Thyroid gland (tissue), 4 donors: ENCODE measurements around the gene CLDN22. TPM values are rescaled to one million over a fixed set of nuclear protein-coding genes. Genes with fewer than 3 reads are reported as not detected.

Source experiments
- DNase-seq, 2 donors: peaks; one replicate each; pipeline ENCODE4 v3.0.0-alpha.2; 2019
- H3K27ac ChIP-seq, 3 donors: fragments of 200-600 bp; sonication (generic); 1 replicate in 2 of 3; 2 replicates in 1 of 3; pipeline ENCODE4 v1.5.1; 2016 to 2019; ENCODE audit warnings: mild to moderate bottlenecking in 1 of 3, moderate library complexity in 1 of 3
- H3K27me3 ChIP-seq: fragments of 200-600 bp; sonication (generic); one replicate; pipeline ENCODE4 v1.5.1; 2019
- H3K36me3 ChIP-seq, 2 donors: fragments of 200-600 bp; sonication (generic); one replicate each; pipeline ENCODE4 v1.5.1; 2016 to 2019
- H3K4me1 ChIP-seq, 2 donors: fragments of 200-600 bp; sonication (generic); one replicate each; pipeline ENCODE4 v1.5.1; 2017 to 2019
- H3K4me3 ChIP-seq, 3 donors: fragments of 200-600 bp; sonication (generic); replicated peaks in 1 of 3; 1 replicate in 2 of 3; 2 replicates in 1 of 3; pipeline ENCODE4 v1.5.1; 2016; ENCODE audit warnings: mild to moderate bottlenecking in 1 of 3
- H3K9me3 ChIP-seq: fragments of 200-600 bp; sonication (generic); one replicate; pipeline ENCODE4 v1.5.1; 2017
- POLR2A ChIP-seq, 2 donors: fragments of 450-650 bp; IDR thresholded peaks; one replicate each; pipeline ENCODE4 v1.6.1; 2017; ENCODE audit warnings: antibody characterized with exemption in 2 of 2, mild to moderate bottlenecking in 2 of 2, moderate library complexity in 1 of 2
- WGBS, 2 donors: methylation state at CpG; one replicate each; pipeline ENCODE4 v1.1.5; 2017; 5-methylcytosine and 5-hydroxymethylcytosine counted together
- intact Hi-C: fragments of 100-400 bp; cut with DNase I; formaldehyde crosslinking; loops from one replicate; pipeline ENCODE4 v1.15.1; 2023
- total RNA-seq, 4 donors: library from RNA; depleted of rRNA; stranded (reverse); fragments of >200 nt; gene quantifications; one replicate each; pipeline ENCODE4 v1.2.3, GENCODE V29; 2016
- TF ChIP-seq, protein P1 (sequence below), 6 experiments: fragments of 200-600 bp in 3 of 6; fragments of 450-650 bp in 3 of 6; sonication (generic) in 3 of 6; IDR thresholded peaks; one replicate each; pipeline ENCODE4 v1.5.1; 2016 to 2019; ENCODE audit warnings: antibody characterized with exemption in 6 of 6, mild to moderate bottlenecking in 2 of 6, inconsistent platforms in 1 of 6, moderate library complexity in 1 of 6

CLDN22 gene
- total RNA-seq, 4 donors from 2014 or later = not detected

GRCh38 chr4:183291070-183291469, 29.0 kb downstream of the CLDN22 start:
- TF ChIP-seq, protein P1, sequence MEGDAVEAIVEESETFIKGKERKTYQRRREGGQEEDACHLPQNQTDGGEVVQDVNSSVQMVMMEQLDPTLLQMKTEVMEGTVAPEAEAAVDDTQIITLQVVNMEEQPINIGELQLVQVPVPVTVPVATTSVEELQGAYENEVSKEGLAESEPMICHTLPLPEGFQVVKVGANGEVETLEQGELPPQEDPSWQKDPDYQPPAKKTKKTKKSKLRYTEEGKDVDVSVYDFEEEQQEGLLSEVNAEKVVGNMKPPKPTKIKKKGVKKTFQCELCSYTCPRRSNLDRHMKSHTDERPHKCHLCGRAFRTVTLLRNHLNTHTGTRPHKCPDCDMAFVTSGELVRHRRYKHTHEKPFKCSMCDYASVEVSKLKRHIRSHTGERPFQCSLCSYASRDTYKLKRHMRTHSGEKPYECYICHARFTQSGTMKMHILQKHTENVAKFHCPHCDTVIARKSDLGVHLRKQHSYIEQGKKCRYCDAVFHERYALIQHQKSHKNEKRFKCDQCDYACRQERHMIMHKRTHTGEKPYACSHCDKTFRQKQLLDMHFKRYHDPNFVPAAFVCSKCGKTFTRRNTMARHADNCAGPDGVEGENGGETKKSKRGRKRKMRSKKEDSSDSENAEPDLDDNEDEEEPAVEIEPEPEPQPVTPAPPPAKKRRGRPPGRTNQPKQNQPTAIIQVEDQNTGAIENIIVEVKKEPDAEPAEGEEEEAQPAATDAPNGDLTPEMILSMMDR (IDR thresholded peaks at IDR 0.05) = no peak
- no peak for TF ChIP-seq POLR2A (IDR thresholded peaks at IDR 0.05)
- no peak overlapping the region for H3K4me3 ChIP-seq
- no peaks in the 10 kb centered on the region for H3K9me3 ChIP-seq
- no peak overlapping the region for H3K27ac ChIP-seq
- intact Hi-C loops = no loop called here
- no peaks in the 10 kb centered on the region for H3K27me3 ChIP-seq
- no peak for DNase-seq
- H3K4me1 ChIP-seq = no peaks in the 10 kb centered on the region
- H3K36me3 ChIP-seq = peaks cover 27 to 30% of the 10 kb centered on the region in 2 donors
- 91 to 93% methylated on average over 2 of the region's 2 CpGs for WGBS, 2 donors

GRCh38 chr4:183289688-183290087, 30.4 kb downstream of the CLDN22 start:
- intact Hi-C loops = no loop called here
- DNase-seq = no peak
- TF ChIP-seq POLR2A (IDR thresholded peaks at IDR 0.05) = no peak
- TF ChIP-seq, protein P1 (IDR thresholded peaks at IDR 0.05) = no peak
- Histone ChIP-seq H3K27ac (no peak overlapping the region), H3K4me3 (no peak overlapping the region), H3K4me1 (no peaks in the 10 kb centered on the region), H3K27me3 (no peaks in the 10 kb centered on the region), H3K36me3 (peaks cover 29 to 30% of the 10 kb centered on the region in 2 donors), H3K9me3 (no peaks in the 10 kb centered on the region)
- 94 to 96% methylated on average over 5 of the region's 5 CpGs for WGBS, 2 donors

DNA sequence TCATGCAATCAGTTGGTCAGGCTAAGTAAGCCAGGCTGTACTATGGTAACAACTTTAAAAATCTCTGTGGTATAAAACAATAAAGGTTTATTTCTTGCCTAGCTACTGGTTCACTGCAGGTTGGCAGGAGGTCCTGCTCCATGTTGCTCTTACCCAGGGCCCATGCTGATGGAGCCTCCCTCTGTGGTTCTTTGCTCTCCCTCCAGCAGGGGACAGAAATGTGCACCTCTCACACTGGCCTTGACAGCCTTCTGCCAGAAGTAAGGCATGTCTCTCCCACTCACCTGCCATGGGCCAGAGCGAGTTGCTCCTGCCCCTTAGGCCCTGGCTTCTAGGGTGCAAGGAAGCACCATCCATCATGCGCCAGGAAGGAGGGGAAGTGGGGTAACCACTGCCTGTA, 31.1 kb downstream of the CLDN22 start:
- H3K9me3 ChIP-seq = no peaks in the 10 kb centered on the region
- H3K4me3 ChIP-seq = no peak overlapping the region
- 95 to 100% methylated on average over 1 to 2 of the region's 2 CpGs for WGBS, 2 donors
- no peaks in the 10 kb centered on the region for H3K4me1 ChIP-seq
- TF ChIP-seq, protein P1 (IDR thresholded peaks at IDR 0.05) = no peak
- H3K27me3 ChIP-seq = no peaks in the 10 kb centered on the region
- DNase-seq = no peak
- H3K27ac ChIP-seq = no peak overlapping the region
- intact Hi-C loops = no loop called here
- H3K36me3 ChIP-seq = peaks cover 32 to 37% of the 10 kb centered on the region in 2 donors

- H3K36me3 ChIP-seq = peaks cover 37 to 48% of the 10 kb centered on the region in 2 donors
- DNase-seq = no peak
- WGBS, 2 donors = 94 to 98% methylated on average over 6 of the region's 6 CpGs
- intact Hi-C loops = no loop called here
- TF ChIP-seq, protein P1 (IDR thresholded peaks at IDR 0.05) = no peak
- no peak for TF ChIP-seq POLR2A (IDR thresholded peaks at IDR 0.05)
- H3K27ac ChIP-seq = no peak overlapping the region
- no peaks in the 10 kb centered on the region for H3K9me3 ChIP-seq
- H3K27me3 ChIP-seq = no peaks in the 10 kb centered on the region
- no peak overlapping the region for H3K4me3 ChIP-seq
- H3K4me1 ChIP-seq = no peaks in the 10 kb centered on the region
Measured at GRCh38 chr4:183287677-183288076, 32.4 kb downstream of the CLDN22 start.

GRCh38 chr4:183287309-183287659, 32.8 kb downstream of the CLDN22 start:
- TF ChIP-seq, protein P1 (IDR thresholded peaks at IDR 0.05) = no peak
- no peak for TF ChIP-seq POLR2A (IDR thresholded peaks at IDR 0.05)
- Histone ChIP-seq H3K36me3 (peaks cover 41 to 49% of the 10 kb centered on the region in 2 donors), H3K4me1 (no peaks in the 10 kb centered on the region), H3K4me3 (no peak overlapping the region), H3K27ac (no peak overlapping the region), H3K27me3 (no peaks in the 10 kb centered on the region), H3K9me3 (no peaks in the 10 kb centered on the region)
- DNase-seq = no peak
- intact Hi-C loops = no loop called here
- WGBS, 2 donors = 93% methylated on average over 2 of the region's 2 CpGs
